Globus pallidus (tissue), 1 donor: ENCODE measurements around the gene FAM161A.
"Not testable (repeated sequence)": the region's sequence is repeated elsewhere in the genome, so short reads cannot be mapped to it uniquely, and the experiment has no call there.

Source experiments
- DNase-seq: peaks from one replicate; pipeline ENCODE4 v3.0.0-alpha.2; 2015; ENCODE audit warnings: low spot score

Gene FAM161A, protein sequence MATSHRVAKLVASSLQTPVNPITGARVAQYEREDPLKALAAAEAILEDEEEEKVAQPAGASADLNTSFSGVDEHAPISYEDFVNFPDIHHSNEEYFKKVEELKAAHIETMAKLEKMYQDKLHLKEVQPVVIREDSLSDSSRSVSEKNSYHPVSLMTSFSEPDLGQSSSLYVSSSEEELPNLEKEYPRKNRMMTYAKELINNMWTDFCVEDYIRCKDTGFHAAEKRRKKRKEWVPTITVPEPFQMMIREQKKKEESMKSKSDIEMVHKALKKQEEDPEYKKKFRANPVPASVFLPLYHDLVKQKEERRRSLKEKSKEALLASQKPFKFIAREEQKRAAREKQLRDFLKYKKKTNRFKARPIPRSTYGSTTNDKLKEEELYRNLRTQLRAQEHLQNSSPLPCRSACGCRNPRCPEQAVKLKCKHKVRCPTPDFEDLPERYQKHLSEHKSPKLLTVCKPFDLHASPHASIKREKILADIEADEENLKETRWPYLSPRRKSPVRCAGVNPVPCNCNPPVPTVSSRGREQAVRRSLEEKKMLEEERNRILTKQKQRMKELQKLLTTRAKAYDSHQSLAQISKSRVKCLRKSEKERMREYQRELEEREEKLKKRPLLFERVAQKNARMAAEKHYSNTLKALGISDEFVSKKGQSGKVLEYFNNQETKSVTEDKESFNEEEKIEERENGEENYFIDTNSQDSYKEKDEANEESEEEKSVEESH

DNA sequence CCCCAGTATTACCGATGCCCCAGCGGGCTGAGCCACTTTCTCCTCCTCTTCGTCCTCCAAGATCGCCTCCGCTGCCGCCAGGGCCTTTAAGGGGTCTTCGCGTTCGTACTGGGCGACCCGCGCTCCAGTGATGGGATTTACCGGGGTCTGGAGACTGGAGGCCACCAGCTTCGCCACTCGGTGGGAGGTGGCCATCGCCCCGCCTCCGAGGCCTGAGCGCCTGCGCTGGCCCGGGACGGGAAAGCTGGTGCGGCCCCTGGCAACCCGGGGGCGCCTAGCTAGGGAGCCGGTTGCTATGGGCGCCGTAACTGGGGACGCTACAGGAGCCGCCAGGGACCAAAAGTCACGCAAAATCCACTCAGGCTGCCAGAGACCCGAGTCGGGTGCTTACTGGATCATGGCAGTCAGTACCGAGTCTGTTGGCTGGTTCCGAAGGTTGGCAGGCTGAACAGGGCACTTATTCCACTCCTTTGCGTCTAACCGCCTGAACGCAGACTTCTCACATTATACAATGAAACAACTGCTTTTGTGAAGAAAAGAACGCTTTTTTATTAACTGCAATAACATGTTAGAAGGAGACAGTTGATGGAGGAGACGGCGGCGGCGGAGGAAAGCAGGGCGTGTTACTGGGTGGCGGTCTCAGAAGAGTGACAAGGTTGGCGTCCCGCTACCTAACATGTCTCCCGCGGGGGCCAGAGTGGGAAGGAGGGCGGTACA lies at the start of gene FAM161A:
Gene FAM161A, minus strand, starts transcription at position 214 of the 717 bp plus-strand sequence. Its CDS starts 19 bp downstream, at position 195.
- peak; percentile 91 for DNase-seq

DNA sequence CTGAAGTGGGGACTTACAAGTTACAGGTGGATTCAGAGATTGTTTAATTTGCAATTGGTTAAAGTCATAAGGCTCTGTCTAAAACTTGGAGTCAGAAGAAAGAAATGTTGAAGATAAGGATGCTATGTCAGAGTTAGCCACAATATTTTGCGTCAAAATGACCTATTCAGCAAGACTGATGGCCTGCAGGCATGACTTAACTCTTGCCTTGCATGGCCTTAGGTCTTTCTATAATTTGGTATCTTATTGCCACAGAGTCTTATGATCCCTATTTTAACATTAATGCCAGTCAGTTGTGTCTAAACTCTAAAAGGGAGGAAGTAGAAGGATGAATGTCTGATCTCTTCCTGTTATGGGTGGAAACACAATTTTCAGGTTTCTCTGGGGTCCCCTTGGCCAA lies 46.4 kb upstream of the FAM161A start:
- DNase-seq: no peak

DNA sequence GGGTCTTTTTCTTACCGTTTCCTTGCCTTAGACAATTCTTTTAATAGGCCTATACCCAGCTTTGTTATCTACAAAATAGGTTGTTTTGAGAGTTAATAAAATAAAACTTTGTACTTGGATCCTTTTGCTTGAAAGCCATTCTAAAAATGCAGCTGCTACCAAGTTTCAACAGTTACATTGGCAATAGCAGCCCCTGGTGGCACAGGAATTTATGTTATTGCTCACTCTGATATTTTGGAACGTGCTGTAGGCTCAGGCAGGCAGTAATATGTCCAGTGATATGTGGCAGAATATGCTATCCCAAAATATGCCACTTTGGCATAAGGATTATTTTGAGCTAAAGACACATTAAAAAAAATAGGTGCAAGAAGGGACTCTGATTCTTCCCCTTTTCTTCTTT lies 45.0 kb upstream of the FAM161A start:
- DNase-seq: no peak

DNA sequence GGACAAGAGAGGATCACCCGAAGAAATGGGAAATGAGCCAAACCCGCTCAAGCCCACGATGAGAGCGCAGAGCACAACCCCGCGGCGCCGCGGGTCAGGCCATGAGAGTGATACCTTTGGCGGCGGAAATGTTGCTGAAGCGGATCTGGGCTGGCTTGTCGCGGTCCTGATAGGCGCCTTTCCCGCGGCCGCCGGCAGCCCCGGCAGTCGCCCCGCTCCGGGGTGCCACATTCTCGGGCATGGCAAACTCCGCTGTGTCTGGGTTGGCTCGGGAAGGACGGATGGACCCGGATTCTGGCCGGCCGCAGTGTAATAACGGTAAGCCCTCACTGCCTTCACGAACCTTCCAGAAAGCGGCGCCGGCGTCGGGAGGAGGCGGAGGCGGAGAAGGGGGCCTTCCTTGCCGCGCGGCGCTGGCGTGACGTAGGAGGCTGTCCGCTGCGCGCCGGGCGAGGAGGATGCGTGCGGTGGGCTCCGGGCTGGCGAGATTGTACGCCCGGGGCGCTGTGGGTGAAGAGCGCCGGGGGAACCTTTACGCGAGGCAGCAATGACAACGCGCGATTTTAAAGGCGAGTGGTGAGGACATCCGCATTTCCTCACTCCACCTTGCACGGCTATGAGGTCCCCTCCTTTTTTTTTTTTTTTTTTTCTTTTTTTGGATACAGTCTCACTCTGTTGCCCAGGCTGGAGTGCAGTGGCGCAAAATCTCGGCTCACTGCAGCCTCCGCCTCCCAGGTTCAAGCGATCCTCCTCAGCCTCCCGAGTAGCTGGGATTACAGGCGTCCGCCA lies 34.6 kb upstream of the FAM161A start, which contains the start of gene CCT4:
Gene CCT4, minus strand, starts transcription at position 390 of the 789 bp plus-strand sequence. Its CDS starts 149 bp downstream, at position 241.
- DNase-seq: peak; percentile 86

DNA sequence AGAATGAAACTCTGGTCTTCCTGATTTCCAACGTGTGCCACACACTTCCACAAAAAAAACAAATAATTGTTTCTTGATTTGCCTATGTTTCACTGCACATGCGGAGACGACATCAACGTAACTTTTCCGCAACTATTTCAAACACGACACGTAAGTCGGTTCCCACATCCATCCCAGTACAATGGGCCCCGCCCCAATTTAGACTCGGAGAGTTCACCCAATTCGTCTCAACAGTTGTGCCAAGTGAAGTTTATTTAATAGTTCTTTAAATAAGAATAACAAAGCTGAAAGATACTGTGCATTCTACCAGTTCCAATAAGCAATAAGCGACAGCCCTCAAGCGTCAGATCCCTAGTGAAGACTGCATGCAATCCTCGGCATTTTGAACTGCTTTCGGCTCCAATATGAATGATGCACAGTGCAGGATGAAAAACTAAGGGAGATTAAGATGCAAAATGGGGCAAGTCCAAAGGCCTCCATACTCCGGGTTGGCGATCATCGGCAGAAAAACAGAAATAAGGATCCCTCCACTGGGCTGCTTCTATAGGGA lies 33.9 kb upstream of the FAM161A start:
- no peak for DNase-seq

DNA sequence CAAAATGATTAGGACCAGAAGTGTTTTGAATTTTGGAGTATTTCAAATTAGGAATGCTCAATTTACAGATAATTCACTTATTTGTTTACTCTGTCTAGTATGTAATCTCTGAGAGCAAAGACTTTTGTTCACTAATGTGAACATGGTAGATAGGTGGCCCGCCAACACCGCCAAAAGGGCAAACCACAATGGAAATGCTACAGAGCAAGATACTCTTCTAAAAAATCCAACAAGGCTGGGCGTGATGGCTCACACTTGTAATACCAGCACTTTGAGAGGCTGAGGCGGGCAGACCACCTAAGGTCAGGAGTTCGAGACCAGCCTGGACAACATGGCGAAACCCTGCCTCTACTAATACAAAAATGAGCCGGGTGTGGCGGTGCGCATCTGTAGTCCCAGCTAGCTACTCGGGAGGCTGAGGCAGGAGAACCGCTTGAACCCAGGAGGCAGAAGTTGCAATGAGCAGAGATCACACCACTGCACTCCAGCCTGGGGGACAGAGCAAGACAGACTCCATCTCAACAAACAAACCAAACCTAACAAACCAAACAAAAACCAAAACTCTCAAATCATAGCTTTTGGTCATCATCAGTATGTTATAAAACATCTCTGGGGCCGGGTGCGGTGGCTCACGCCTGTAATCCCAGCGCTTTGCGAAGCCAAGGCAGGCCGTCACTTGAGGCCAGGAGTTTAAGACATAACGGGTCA lies 32.2 kb upstream of the FAM161A start:
- no peak for DNase-seq

DNA sequence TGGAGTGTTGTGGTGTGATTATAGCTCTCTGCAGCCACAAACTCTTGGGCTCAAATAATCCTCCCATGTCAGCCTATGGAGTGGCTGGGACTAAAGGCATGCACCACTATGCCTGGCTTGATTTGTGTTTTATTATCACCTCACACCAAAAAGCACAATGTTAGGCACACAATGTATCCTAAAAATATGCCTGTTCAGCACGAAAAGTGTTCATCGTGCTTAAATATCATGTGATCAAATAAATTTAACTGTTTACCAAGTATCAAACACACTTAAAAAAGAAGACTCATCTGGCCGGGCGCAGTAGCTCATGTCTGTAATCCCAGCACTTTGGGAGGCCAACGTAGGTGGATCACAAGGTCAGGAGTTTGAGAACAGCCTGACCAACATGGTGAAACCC lies 29.0 kb upstream of the FAM161A start:
- DNase-seq: no peak

DNA sequence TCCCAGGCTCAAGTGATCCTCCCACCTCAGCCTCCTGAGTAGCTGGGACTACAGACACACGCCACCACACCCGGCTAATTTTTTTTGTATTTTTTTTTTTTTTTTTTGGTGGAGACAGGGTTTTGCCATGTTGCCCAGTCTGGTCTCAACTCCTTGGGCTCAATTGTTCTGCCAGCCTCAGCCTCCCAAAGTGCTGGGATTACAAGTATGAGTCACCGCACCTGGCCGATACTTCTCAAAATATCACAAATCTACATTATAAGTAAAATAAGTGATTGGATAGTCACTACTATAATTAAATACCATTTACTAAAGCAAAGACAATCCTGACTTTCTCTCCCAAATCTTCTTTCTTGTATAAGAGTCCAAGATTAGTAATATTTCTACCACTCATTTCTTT lies 25.5 kb upstream of the FAM161A start:
- DNase-seq: not testable (repeated sequence)

DNA sequence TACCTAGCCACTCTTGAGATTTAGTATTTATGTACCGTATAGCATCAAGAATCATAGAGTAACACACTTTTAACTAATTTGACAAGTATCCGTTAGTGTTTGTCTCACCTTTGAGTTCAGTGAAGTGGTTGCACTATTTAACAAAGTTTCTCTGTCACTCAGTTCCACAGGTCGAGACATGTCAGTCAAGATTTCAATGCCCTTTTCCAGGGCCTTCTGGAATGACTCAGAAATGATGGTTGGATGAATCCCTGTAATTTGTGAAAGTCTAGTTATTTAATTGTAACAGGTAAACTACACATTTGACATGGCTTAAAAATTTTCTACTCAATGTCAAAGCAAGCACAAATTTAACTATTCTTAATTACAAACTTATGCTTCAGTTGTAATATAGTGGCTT lies 24.9 kb upstream of the FAM161A start:
- DNase-seq: no peak

DNA sequence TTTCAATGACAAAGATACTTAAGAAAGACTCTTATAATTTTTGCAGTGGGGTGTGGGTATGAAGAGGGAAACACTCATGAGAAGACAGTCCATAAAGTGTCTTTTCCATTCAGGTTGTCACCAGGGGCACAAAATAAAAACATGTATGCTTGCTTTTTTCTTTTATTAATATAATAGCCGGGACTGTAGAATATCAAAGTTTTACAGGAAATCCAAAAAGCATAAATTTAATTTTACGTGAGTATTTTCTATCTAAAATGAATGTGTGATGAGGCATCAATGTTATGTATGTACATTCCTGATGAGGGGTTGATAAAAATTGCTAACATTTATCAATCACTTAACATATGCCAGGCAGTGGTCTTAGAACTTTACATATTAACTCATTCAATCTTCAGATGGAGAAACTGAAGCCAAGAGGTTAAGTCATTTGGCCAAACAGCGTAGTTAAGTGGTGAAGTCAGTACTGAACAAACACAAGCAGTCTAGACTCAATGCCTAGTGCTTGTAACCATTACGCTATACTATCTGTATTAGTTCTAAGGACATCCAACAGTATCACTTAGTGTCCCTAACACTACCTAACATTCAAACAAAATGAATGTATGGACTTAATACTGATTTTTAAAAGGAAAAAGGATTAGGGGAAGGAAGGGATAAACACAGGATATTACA lies 23.8 kb upstream of the FAM161A start:
- no peak for DNase-seq

DNA sequence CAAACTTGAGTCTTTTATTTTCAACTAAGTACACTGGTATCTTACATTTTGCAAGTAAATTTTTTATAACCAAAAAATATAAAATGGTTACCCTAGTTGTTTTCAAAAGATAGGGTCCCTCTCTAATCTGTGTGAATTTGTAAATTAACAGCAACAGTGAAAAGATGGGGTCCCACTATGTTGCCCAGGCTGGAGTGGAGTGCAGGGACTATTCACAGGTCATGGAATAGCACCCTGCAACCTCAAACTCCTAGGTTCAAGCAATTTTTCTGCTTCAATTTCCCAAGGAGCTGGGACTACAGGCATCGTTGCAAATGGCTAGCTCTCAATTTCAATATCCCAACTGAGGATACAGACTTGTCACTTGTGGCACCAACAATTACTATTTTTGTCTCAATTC lies 22.5 kb upstream of the FAM161A start:
- DNase-seq: no peak

DNA sequence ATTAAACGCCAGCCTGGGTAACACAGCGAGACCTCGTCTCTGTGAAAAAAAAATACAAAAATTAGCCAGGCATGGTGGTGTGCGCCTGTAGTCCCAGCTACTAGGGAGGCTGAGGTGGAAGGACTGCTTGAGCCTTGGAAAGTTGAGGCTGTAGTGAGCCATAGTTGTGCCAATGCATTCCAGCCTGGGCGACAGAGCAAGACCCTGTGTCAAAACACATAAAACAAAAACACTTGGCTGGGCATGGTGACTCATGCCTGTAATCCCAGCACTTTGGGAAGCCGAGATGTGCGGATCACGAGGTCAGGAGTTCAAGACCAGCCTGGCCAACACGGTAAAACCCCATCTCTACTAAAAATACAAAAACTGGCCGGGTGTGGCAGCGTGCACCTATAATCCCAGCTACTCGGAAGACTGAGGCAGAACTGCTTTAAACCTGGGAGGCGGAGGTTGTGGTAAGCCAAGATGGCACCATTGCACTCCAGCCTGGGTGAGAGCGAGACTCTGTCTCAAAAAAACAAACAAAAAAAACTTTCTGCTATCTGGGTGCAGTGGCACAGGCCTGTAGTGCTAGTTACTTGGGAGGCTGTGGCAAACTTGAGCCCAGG lies 12.7 kb upstream of the FAM161A start:
- not testable (repeated sequence) for DNase-seq

DNA sequence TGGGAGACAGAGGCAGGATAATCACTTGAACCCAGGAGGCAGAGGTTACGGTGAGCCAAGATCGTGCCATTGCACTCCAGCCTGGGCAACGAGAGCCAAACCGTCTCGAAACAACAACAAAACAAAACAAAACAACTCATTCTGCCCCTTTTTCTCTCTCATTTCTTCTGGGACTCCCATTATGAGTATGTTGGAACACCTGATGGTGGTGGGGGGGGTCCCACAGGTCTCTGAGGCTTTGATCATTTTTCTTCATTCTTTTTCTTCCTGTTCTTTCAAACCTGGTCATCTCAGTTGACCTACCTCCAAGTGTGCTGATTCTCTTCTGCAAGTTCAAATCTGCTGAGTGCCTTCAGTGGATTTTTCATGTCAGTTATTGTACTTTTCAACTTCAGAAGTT lies 8.2 kb upstream of the FAM161A start:
- DNase-seq: no peak

DNA sequence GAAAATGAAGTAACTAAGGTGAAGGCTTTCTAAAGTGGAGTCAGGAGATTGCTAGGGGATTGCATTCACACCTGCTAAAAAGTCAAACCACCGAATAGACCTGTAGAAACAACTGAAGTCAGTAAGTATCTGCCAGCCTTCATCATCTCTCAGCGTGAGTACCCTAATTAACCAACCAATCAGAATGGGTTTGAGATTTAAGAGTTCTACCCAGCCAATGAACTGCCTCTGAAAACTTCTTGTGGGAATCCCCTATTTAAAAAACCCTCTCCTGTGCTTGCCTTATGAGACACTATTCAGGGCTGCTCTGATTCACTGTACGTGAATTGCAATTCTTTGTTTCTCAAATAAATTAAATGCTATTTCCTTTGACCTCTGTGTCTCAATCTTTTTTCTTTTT lies 3.4 kb upstream of the FAM161A start:
- no peak for DNase-seq

DNA sequence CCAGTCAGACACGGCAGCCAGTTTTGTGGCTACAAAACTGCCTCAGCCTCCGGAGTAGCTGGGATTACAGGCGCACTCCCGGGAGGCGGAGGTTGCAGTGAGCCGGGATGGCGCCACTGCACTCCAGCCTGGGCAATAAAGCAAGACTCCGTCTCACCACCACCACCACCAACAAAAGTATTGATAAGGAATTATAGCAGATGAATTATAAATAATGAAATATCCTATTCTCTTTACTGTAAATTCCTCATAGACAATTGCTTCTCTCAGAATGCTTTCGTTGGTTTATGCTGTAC lies 1.4 kb upstream of the FAM161A start:
- no peak for DNase-seq

DNA sequence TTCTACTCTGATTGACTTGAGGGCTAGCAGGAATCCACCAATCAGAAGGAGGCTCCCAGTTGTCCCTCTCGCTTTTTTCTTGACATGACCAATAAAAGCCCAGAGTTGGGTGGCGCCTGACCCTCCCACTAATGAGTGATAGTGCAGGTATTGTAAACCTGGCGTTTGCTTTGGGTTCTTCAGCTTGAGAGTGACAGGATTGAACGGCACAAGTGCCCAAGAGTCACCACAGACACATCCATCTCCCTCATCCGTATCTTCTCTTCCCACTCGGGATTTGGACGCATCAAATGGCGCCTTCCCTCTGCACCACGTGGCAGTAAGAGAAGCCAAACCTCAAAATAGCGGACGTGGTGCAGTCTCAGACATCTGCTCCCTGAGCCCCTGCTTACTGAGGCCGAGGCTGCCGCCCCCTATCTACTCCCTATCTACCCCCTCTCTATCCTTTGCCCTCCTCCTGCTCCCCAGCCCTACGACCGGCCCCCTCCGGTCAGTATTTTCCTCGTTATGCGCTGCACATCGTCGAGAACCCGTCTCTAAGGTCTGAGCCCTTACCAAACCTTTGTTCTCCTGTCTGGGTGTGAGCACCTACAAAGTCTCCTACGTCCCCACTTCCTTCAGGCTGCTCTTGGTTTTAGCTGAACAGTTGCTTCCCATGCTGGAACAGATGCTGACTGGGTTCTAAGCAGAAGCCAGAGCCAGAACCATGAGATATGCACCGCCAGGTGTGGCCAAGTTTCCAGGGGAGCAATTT lies 881 bp upstream of the FAM161A start:
- peak; percentile 98 for DNase-seq

DNA sequence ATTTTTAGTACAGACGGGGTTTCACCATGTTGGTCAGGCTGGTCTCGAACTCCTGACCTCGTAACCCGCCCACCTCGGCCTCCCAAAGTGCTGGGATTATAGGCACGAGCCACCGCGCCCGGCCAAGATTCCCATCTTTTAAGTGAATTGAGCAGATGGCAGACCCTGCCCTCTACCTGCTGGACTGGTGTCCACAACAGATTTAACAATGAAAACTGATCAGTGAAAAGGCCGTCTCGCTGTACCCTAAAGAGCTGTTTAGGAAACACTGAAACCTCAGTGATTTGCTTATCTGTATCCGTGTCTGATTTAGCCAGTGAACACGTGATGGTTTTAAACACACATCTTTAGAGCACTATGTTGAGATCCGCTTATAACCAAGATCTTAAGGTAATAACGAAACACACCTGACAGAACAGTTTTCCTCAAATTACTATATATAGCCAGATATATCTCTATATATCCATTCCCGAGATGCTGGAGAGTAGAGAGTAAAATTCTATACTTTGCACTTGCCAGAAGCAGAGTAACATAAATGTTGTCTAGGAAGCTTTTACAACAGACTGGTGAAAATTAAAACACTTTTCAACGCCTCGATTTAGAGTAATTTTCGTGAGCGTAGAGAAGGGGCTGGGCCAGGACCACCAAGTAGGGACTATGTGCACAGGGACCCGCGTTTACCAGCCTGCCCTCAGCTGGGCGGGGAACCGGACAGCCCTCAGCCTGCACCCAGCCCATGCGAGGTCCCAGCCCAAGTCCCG lies 594 bp downstream of the FAM161A start:
- no peak for DNase-seq

DNA sequence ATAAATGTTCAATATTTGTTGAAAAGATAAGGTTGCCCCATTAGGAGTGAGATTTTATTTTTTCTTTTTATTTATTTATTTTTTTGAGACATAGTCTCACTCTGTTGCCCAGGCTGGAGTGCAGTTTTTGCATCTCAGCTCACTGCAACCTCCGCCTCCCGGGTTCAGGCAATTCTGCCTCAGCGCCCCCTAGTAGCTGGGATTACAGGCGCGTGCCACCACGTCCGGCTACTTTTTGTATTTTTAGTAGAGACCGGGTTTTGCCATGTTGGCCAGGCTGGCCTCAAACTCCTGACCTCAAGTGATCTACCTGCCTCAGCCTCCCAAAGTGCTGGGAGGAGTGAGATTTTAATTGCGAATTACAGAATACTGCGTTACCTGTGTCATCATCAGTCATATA lies 2.6 kb downstream of the FAM161A start:
- DNase-seq: not testable (repeated sequence)

DNA sequence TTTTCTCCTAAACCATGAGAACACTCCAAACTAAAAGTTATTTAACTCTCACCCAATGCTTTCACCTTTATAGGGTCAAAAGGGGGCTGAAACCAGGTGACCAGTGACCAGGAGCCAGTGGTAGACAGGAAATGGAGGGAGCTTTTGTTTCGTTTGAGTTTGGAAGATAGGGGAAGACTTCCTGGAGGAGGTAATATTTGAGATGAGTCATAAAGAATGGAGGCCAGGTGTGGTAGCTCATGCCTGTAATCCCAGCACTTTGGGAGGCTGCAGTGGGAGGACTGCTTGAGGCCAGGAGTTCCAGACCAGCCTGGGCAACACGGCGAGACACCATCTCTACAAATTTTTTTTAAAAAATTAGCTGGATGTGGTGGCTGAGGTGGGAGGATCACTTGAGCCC lies 8.5 kb downstream of the FAM161A start:
- DNase-seq: no peak
